ENCODE measurements around the gene CYP27A1. TPM values are rescaled to one million over a fixed set of nuclear protein-coding genes. Genes with fewer than 3 reads are reported as not detected.

CYP27A1 gene
- total RNA-seq, 1 donor from 2014 or later: 53.1 TPM

DNA sequence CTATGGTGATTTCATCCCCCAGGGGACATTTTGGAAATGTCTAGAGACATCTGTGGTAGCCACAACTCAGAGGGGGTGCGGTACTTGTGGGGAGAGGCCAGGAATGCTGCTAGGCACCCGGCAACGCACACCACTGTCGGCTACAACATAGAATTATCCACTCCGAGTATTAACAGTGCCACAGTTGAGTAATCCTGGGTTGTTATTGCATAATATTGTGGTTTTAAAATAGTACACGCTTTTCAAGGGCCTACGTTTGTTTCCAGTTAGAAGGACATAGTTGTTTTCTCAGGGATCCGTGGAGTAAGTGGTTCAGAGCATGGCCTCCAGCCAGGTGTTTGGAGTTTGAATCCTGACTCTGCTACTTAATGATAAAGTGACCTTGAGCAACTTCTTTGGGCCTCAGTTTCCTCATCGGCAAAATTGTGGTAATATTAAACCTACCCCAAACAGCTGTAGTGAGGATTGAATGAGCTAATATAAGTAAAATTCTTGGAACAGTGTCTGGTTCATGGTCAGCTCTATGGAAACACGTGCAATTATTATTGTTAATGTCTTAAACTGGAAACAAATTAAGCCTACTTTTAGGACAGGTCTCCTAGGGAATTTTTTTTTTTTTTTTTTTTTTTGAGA, 24.5 kb downstream of the CYP27A1 start:
- H3K4me3 ChIP-seq: peak overlapping the region; percentile 22 to 31
- DNase-seq (ENCODE audit: low spot score in 2 of 2): peak; percentile 75 to 95
- no peaks in the 10 kb centered on the region for H3K36me3 ChIP-seq
- H3K27ac ChIP-seq: peak overlapping the region; percentile 68 to 88
- intact Hi-C loops (cut with DNase I): loop anchor here (1.0 to 5.0 kb wide), 3 partner anchors 26 to 96 kb away; partner anchors contain the start of gene TTLL4
- H3K4me1 ChIP-seq: peaks cover 4 to 23% of the 10 kb centered on the region in 2 donors
- no peaks in the 10 kb centered on the region for H3K9me3 ChIP-seq
- H3K27me3 ChIP-seq: no peaks in the 10 kb centered on the region
- TF ChIP-seq, protein P1, sequence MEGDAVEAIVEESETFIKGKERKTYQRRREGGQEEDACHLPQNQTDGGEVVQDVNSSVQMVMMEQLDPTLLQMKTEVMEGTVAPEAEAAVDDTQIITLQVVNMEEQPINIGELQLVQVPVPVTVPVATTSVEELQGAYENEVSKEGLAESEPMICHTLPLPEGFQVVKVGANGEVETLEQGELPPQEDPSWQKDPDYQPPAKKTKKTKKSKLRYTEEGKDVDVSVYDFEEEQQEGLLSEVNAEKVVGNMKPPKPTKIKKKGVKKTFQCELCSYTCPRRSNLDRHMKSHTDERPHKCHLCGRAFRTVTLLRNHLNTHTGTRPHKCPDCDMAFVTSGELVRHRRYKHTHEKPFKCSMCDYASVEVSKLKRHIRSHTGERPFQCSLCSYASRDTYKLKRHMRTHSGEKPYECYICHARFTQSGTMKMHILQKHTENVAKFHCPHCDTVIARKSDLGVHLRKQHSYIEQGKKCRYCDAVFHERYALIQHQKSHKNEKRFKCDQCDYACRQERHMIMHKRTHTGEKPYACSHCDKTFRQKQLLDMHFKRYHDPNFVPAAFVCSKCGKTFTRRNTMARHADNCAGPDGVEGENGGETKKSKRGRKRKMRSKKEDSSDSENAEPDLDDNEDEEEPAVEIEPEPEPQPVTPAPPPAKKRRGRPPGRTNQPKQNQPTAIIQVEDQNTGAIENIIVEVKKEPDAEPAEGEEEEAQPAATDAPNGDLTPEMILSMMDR (IDR thresholded peaks at IDR 0.05): no peak

DNA sequence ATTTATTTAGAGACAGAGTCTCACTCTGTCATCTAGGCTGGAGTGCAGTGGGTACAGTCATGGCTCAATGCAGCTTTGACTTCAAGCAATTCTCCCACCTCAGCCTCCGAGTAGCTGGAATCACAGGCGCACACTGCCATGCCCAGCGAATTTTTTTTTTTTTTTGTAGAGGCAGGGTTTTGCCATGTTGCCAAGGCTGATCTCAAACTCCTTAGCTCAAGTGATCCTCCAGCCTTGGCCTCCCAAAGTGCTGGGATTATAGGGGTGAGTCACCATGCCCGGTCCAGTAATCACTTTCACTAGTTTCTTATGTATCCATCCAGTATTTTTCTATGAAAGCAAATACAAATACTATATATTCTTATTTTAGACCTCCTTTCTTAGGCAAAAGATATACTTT, 25.7 kb downstream of the CYP27A1 start:
- no peaks in the 10 kb centered on the region for H3K27me3 ChIP-seq
- peaks cover 6 to 8% of the 10 kb centered on the region in 2 donors for H3K36me3 ChIP-seq
- peaks cover 4 to 23% of the 10 kb centered on the region in 2 donors for H3K4me1 ChIP-seq
- no peaks in the 10 kb centered on the region for H3K9me3 ChIP-seq
- peak overlapping the region; percentile 68 to 88 for H3K27ac ChIP-seq
- DNase-seq (ENCODE audit: low spot score in 2 of 2): no peak
- intact Hi-C loops (cut with DNase I): loop anchor here (5.0 kb wide), 1 partner anchor 40 kb away; no protein-coding TSS in a partner anchor
- H3K4me3 ChIP-seq: no peak overlapping the region
- TF ChIP-seq, protein P1 (IDR thresholded peaks at IDR 0.05): no peak

DNA sequence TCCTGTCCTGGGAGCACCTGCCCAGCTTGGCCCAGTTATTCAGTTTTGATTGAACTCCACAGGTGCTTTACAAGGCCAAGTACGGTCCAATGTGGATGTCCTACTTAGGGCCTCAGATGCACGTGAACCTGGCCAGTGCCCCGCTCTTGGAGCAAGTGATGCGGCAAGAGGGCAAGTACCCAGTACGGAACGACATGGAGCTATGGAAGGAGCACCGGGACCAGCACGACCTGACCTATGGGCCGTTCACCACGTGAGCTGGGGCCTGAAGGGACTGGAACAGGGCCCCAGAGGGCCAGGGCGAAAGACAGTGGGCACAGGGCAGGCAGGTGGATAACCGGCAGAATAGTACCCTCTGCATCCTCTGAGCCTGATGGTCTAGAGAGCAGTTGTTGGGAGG, 27.6 kb downstream of the CYP27A1 start:
- Histone ChIP-seq H3K27ac (no peak overlapping the region), H3K36me3 (peaks cover 25 to 26% of the 10 kb centered on the region in 2 donors), H3K27me3 (no peaks in the 10 kb centered on the region), H3K4me3 (no peak overlapping the region), H3K9me3 (no peaks in the 10 kb centered on the region), H3K4me1 (peaks cover 4 to 23% of the 10 kb centered on the region in 2 donors)
- no peak for DNase-seq (ENCODE audit: low spot score in 2 of 2)
- TF ChIP-seq, protein P1 (IDR thresholded peaks at IDR 0.05): no peak
- intact Hi-C loops (cut with DNase I): loop anchor here (5.0 kb wide), 1 partner anchor 38 kb away; no protein-coding TSS in a partner anchor

DNA sequence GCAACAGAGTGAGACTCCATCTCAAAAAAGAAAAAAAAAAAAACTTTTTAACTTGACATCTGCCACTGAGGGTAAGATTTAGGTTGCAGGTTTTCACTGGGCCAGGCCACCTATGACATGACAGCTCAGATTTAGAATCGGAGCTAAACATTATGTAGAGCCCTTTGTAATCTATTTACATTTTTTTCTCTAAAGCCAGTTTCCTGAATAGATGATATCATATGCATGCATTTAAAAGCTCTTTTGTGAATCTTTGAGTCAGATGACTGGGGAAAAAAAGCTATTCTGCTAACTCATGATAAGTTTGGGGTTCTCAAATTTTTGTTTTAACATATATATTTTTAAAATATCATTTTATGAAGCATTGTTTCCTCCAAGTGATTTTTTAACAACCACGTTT, 28.3 kb downstream of the CYP27A1 start:
- peaks cover 33% of the 10 kb centered on the region in 2 donors for H3K36me3 ChIP-seq
- no peaks in the 10 kb centered on the region for H3K9me3 ChIP-seq
- intact Hi-C loops (cut with DNase I): no loop called here
- TF ChIP-seq, protein P1 (IDR thresholded peaks at IDR 0.05): no peak
- DNase-seq (ENCODE audit: low spot score in 2 of 2): no peak
- H3K4me1 ChIP-seq: peaks cover 4 to 23% of the 10 kb centered on the region in 2 donors
- no peak overlapping the region for H3K4me3 ChIP-seq
- H3K27me3 ChIP-seq: no peaks in the 10 kb centered on the region
- no peak overlapping the region for H3K27ac ChIP-seq

DNA sequence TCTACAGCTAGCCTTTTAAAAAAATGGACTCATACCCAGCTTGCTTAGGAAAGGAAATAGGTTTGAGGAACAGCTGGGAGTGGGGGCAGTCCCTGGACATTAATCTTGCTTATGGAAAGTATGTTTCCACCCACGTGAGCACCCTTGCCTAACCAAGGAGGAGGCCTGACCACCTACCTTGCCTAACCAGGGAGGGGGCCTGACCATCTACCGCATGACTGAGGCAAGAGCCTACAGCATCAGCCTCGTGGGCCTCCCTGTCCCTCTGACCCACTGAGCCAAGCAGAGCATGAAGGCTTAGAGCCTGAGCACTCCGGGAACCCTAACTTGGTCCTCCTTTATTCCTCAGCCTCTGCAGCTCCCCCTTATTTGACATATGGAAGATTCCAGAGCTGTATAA, 29.4 kb downstream of the CYP27A1 start:
- intact Hi-C loops (cut with DNase I): no loop called here
- Histone ChIP-seq H3K27me3 (no peaks in the 10 kb centered on the region), H3K9me3 (no peaks in the 10 kb centered on the region), H3K36me3 (peaks cover 42 to 44% of the 10 kb centered on the region in 2 donors), H3K4me3 (no peak overlapping the region), H3K27ac (no peak overlapping the region), H3K4me1 (peaks cover 4 to 16% of the 10 kb centered on the region in 2 donors)
- TF ChIP-seq, protein P1 (IDR thresholded peaks at IDR 0.05): no peak
- no peak for DNase-seq (ENCODE audit: low spot score in 2 of 2)
